ENCODE measurements around the gene ABCA4. TPM values are rescaled to one million over a fixed set of nuclear protein-coding genes. Genes with fewer than 3 reads are reported as not detected.

ABCA4 gene
- total RNA-seq, 2 donors from 2014 or later = under 0.01 TPM

GRCh38 chr1:93976291-93976690 is 144.7 kb downstream of the ABCA4 start:
- ATAC-seq (no peak), DNase-seq (no peak)
- TF ChIP-seq POLR2A (IDR thresholded peaks at IDR 0.05) = no peak
- TF ChIP-seq CTCF (IDR thresholded peaks at IDR 0.05) = no peak
- intact Hi-C loops (cut with DNase I) = no loop called here
- H3K27me3 ChIP-seq = no peaks in the 10 kb centered on the region
- peaks cover 18% of the 10 kb centered on the region for H3K4me1 ChIP-seq
- no peaks in the 10 kb centered on the region for H3K36me3 ChIP-seq (replicated peaks in 1 of 2; ENCODE audit: insufficient read depth in 1 of 2, low read depth in 2 of 2)
- no peak overlapping the region for H3K27ac ChIP-seq
- no peak overlapping the region for H3K4me3 ChIP-seq
- H3K9me3 ChIP-seq = no peaks in the 10 kb centered on the region
- WGBS, 2 donors = 63 to 94% methylated on average over 2 of the region's 2 CpGs

- WGBS, 2 donors = 57 to 59% methylated on average over 2 of the region's 2 CpGs
- H3K9me3 ChIP-seq = no peaks in the 10 kb centered on the region
- H3K36me3 ChIP-seq (replicated peaks in 1 of 2; ENCODE audit: insufficient read depth in 1 of 2, low read depth in 2 of 2) = no peaks in the 10 kb centered on the region
- ATAC-seq (no peak), DNase-seq (no peak)
- H3K27me3 ChIP-seq = no peaks in the 10 kb centered on the region
- no peak overlapping the region for H3K27ac ChIP-seq
- no peak overlapping the region for H3K4me3 ChIP-seq
- no peaks in the 10 kb centered on the region for H3K4me1 ChIP-seq
- intact Hi-C loops (cut with DNase I) = no loop called here
- TF ChIP-seq POLR2A (IDR thresholded peaks at IDR 0.05) (no peak), CTCF (IDR thresholded peaks at IDR 0.05) (no peak)
Measured at GRCh38 chr1:93972341-93972740, 148.6 kb downstream of the ABCA4 start.

- Histone ChIP-seq H3K9me3 (no peaks in the 10 kb centered on the region), H3K27ac (no peak overlapping the region), H3K36me3 (replicated peaks in 1 of 2; ENCODE audit: insufficient read depth in 1 of 2, low read depth in 2 of 2) (no peaks in the 10 kb centered on the region), H3K4me3 (no peak overlapping the region), H3K4me1 (peaks cover 10% of the 10 kb centered on the region), H3K27me3 (no peaks in the 10 kb centered on the region)
- TF ChIP-seq POLR2A (IDR thresholded peaks at IDR 0.05) (no peak), CTCF (IDR thresholded peaks at IDR 0.05) (no peak)
- no peak for DNase-seq
- intact Hi-C loops (cut with DNase I) = no loop called here
- ATAC-seq = no peak
- 86 to 87% methylated on average over 3 of the region's 3 CpGs for WGBS, 2 donors
Measured at GRCh38 chr1:93969887-93970286, 151.1 kb downstream of the ABCA4 start.

- no peak overlapping the region for H3K27ac ChIP-seq
- H3K4me1 ChIP-seq = peaks cover 14% of the 10 kb centered on the region
- H3K4me3 ChIP-seq = no peak overlapping the region
- no peak for TF ChIP-seq POLR2A (IDR thresholded peaks at IDR 0.05)
- TF ChIP-seq CTCF (IDR thresholded peaks at IDR 0.05) = no peak
- 64 to 79% methylated on average over 2 of the region's 2 CpGs for WGBS, 2 donors
- intact Hi-C loops (cut with DNase I) = no loop called here
- DNase-seq = no peak
- no peaks in the 10 kb centered on the region for H3K36me3 ChIP-seq (replicated peaks in 1 of 2; ENCODE audit: insufficient read depth in 1 of 2, low read depth in 2 of 2)
- no peak for ATAC-seq
- H3K9me3 ChIP-seq = no peaks in the 10 kb centered on the region
- no peaks in the 10 kb centered on the region for H3K27me3 ChIP-seq
Measured at GRCh38 chr1:93969371-93969770, 151.6 kb downstream of the ABCA4 start.

- Histone ChIP-seq H3K27me3 (no peaks in the 10 kb centered on the region), H3K4me3 (no peak overlapping the region), H3K4me1 (peaks cover 23% of the 10 kb centered on the region), H3K36me3 (replicated peaks in 1 of 2; ENCODE audit: insufficient read depth in 1 of 2, low read depth in 2 of 2) (no peaks in the 10 kb centered on the region), H3K9me3 (no peaks in the 10 kb centered on the region), H3K27ac (no peak overlapping the region)
- ATAC-seq = no peak
- DNase-seq = peak in 1 of 4 donors; percentile 19
- intact Hi-C loops (cut with DNase I) = no loop called here
- TF ChIP-seq CTCF (IDR thresholded peaks at IDR 0.05) (no peak), POLR2A (IDR thresholded peaks at IDR 0.05) (no peak)
- WGBS, 2 donors = 85 to 96% methylated on average over 3 of the region's 3 CpGs
Measured at GRCh38 chr1:93967306-93967705, 153.6 kb downstream of the ABCA4 start.
